HG03280 (cell line): ENCODE results near the gene MFGE8.

Source experiments
- ATAC-seq: cut with Tn5 transposase; IDR thresholded peaks from one replicate; pipeline ENCODE4 v1.9.1; 2021; ENCODE audit warnings: mild to moderate bottlenecking, moderate library complexity; ENCODE audit not compliant: unreplicated experiment

Gene MFGE8

DNA sequence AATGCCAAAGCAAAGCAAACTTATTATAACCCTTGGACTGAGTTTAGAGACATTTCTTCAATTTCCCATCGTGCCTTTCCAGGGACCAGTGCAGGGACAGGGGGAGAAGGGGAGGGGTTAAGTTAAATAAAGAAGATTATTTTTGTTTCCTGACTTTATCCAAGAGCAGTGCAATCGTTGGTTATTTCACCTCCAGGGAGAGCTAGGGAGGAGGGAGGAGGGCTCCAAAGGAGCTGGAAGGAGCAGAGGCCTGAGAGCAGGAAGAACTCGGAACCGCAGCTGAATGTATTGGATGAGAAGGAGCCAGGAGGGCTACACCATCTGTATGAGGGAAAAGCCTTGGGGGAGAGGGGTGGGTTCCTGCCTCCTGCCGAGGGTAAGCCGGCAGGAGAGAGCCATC is 38.5 kb downstream of the MFGE8 start:
- no peak for ATAC-seq

DNA sequence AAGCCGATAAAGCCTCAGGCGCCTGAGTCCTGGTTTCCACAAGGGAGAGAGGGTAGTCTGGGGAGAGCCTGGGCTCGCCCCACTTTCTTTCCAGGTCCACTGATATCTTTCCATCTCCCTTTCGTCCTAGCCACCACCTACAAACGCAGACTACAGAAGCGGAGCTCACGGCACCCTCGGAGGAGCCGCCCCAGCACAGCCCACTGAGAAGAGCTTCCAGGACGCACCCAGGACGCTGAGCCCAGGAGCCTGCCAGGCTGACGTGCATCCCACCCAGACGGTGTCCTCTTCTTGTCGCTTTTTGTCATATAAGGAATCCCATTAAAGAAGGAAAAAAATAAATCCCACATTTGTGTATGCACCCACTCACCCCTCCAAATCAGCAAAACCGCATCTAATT is 38.9 kb downstream of the MFGE8 start:
- no peak for ATAC-seq

DNA sequence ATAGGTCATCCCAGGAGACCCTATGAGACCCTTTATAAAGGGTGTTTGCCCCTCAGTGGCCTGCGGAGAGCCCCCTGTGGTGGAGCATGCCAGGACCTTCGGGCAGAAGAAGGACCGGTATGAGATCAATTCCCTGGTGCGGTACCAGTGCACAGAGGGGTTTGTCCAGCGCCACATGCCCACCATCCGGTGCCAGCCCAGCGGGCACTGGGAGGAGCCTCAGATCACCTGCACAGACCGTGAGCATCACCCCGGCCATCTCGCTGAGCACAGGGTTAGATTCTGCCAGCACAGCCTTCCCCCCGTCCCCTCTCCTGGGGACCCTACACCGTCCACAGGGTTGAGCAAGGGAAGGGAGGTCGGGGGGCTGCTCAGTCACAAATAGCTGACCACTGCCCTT is 39.4 kb downstream of the MFGE8 start:
- ATAC-seq: no peak

DNA sequence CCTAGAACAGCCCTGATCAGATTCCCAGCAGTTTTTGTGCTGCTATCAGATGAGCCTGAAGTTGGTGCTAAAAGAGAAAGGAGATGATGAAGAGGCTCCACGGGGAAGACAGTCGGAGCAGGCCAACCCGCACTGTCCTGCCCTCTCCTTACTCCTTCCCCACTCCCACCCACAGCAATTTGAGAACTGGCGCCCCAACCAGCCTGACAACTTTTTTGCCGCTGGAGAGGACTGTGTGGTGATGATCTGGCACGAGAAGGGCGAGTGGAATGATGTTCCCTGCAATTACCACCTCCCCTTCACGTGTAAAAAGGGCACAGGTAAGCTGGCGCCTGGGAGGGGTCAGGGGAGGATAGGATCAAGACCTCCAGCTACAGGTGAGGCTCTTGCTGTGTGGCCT is 40.5 kb downstream of the MFGE8 start:
- no peak for ATAC-seq

- ATAC-seq: no peak
Measured at GRCh38 chr15:88872106-88872505, 41.1 kb downstream of the MFGE8 start.

GRCh38 chr15:88871313-88871712 is 41.9 kb downstream of the MFGE8 start:
- no peak for ATAC-seq

GRCh38 chr15:88866295-88866881 is 46.8 kb downstream of the MFGE8 start:
- ATAC-seq: no peak

DNA sequence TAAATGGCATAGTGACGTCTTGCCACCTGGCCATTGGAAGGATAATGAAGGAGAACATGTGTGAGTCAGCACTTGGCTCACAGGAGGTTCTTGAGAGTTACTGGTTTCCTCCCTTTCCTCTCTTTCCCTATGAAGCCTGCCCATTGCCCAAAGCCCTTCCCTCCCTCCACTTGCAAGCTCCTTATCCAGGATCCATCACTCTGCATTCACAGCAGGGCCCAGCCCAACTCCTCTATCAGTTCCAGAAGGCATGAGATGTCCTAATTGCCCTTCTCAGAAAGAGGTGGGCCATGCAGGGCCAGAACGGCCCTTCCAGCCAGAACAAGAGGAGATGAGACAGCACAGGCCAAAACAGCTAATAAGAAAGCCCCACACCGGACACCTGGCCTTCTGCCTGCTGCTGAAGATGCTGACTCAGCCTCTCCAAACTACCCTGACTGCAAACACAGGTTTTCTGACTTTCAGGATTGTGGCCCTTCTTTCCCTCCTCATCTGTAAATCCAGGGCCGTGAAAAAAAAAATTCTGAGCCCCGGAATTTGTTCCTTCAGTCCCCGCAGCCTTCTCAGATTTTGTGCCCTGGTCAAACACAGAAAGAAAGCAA is 47.6 kb downstream of the MFGE8 start:
- no peak for ATAC-seq

DNA sequence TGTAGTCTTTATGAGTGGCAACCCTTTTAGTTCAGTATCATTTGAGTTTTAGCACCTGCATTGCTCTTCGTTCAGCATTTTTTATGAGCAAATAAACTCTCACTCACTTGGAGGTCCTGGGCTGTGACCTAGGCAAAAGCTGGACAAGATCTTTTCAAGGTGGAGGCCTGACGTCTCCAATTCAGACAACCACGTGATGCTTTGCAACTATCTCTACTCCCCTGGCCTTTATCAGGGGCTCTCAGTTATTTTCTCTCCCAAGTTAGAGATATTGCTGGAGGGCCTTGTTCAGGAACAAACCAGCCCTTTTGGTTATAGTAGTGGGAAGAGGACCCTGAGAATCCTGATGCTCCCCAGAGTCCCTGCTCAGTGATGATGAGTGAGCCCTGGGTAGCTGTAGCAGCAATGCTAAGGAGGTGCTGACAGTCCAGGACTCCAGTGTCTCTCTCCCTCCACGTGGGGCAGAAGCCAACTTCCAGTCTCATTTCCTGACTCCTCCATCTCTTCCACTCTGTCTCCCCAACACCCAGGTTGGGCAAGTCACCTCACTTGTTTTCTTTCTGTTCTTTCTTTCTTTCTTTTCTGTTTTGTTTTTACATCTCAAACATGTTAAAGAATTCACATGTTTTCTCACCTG is 48.2 kb downstream of the MFGE8 start:
- no peak for ATAC-seq

GRCh38 chr15:88863412-88863811 is 49.8 kb downstream of the MFGE8 start:
- no peak for ATAC-seq

GRCh38 chr15:88860212-88860611 is 53.0 kb downstream of the MFGE8 start:
- no peak for ATAC-seq

DNA sequence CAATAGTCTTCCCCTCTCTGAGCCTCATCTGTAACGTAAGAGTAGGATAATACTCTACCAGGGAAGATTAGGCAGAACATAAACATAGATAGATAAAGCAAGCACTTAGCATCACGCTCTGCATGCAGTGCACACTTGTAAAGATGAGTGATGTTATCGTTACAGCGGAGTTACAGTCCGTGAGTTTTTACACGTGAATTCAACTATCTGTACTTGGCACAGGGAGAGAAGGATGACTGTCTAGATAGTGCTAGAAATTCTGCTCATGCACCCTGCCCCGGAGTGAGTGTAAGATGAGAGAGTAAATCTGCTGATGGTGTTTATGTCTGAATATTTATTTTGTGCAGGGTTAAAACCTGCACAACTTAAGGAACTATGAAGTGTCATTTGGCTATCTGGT is 53.6 kb downstream of the MFGE8 start:
- ATAC-seq: no peak

- ATAC-seq: no peak
Measured at GRCh38 chr15:88858934-88859333, 54.2 kb downstream of the MFGE8 start.

DNA sequence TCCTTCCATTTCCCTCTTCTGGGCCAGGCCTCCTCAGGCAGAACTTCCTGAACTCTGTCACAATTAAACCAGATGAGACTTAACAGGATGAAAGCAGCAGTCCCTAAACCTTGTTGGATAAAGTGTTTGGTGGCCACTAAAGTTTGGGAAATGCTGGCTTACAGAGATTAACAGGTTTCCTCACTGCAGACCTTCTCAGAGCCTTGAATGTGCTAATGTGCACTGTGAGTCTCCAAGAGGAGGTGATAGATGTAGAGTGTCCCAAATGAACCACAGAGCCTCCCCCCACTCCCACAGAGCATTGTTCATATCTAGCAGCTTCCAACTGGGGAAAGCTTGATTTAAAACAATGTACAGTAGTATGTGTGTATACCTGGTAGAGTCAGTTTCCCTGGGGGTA is 60.7 kb downstream of the MFGE8 start:
- no peak for ATAC-seq

DNA sequence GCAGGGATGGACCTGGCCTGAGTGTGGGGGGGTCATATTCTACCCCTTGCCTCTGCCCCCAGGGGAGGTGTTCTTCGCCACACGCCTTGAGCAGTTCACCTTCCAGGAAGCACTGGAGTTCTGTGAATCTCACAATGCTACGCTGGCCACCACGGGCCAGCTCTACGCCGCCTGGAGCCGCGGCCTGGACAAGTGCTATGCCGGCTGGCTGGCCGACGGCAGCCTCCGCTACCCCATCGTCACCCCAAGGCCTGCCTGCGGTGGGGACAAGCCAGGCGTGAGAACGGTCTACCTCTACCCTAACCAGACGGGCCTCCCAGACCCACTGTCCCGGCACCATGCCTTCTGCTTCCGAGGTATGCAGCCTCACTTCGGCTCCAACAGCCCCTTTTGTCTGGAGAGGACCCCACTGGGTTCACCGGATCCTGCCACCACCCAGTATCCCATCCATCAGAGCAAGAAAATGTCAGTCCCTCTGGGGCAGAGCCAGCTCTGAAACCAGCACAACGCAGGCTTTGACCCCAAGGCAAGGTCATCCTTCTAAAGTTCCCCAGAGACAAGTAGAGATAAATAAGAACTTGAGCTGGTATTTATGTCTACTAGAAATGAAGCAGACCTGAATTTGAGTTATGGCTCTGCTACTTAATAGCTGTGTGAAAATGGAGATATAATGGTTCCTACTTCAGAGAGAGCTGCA is 63.7 kb downstream of the MFGE8 start:
- ATAC-seq: no peak
